GM18520 (cell line): ENCODE results near the gene CYP2A13.
"Not testable (repeated sequence)": the region's sequence is repeated elsewhere in the genome, so short reads cannot be mapped to it uniquely, and the experiment has no call there.

Source experiments
- ATAC-seq: cut with Tn5 transposase; IDR thresholded peaks from one replicate; pipeline ENCODE4 v1.9.1; 2021; ENCODE audit not compliant: unreplicated experiment

CYP2A13 gene

GRCh38 chr19:41120929-41121911, 33.0 kb downstream of the CYP2A13 start:
- ATAC-seq: not testable (repeated sequence)

GRCh38 chr19:41122846-41123245, 34.6 kb downstream of the CYP2A13 start:
- ATAC-seq: not testable (repeated sequence)

DNA sequence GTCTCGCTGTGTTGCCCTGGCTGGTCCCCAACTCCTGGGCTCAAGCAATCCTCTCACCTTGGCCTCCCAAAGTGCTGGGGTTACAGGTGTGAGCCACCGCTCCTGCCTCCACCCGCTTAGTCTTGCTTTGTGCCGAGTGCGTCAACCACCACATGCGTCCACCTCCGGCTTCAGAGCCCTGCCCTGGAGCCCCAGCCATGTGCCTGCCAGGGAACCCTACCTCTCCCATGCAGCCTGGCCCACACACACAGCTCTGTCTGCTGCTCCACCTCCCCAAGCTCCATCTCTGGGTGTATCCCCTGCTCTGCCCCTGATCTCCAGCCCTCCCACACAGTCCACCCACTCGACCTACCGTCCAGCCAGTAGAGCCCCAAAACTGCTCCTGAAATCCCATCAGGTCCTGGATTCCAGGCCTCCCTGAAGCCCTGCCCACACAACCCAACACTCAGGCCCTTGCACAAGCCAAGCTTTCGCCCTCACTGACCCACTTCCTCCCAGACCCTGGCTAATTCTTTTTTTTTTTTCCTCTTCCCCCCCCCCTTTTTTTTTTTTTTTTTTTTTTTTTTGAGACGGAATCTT, 35.6 kb downstream of the CYP2A13 start:
- ATAC-seq: no peak

DNA sequence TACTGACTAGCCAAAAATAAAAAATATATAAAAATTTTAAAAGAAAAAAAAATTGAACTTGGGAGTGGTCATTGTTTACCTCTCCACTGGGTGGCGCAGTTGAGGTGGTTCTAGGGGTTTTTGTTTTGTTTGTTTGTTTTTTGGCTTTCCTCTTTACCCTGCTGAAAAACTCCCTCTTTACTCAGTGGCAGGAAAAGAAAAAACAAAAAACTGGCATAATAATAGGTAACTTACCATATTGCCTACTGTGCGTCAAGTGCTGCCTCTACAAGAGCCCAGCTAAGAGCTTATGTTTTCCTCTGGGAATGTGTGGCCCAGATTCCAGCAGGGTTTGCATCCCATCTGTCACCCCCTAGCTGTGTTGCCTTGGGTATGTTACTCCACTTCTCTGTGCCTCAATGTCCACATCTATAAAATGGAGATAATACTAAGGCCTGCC, 38.5 kb downstream of the CYP2A13 start:
- not testable (repeated sequence) for ATAC-seq

DNA sequence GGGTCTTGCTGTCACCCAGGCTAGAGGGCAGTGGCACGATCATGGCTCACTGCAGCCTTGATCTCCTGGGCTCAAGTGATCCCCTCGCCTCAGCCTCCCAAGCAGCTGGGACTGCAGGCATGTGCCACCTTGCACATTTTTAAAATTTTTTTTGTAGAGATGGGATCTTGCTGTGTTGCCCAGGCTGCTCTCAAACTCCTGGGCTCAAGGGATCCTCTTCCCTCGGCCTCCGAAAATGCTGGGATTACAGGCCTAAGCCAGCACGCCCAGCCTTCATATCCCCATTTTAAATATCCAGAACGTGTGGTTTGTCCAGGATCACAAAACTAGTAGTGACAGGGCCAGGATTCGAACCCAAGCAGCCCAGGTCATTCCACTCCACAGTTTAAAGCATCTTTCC, 39.1 kb downstream of the CYP2A13 start:
- not testable (repeated sequence) for ATAC-seq

DNA sequence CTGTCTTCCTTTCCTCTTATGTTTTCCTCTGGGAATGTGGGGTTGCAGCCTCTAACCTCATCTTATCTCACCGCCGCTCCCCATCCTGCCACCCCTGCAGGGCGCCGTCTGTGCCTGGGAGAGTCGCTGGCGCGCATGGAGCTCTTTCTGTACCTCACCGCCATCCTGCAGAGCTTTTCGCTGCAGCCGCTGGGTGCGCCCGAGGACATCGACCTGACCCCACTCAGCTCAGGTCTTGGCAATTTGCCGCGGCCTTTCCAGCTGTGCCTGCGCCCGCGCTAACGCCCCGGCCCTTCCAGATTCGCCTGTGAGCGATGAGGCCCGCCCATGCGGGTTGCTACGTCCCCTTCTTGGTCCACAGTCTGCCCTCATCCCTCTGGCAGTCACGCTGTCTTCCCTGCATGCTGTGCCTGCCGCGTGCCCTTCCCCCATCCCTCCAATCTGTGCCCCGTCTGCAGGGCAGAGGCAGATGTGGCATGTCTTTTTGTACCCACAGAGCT, 39.6 kb downstream of the CYP2A13 start:
- not testable (repeated sequence) for ATAC-seq

- ATAC-seq: no peak
Observed at GRCh38 chr19:41128692-41129091, 40.4 kb downstream of the CYP2A13 start.

- no peak for ATAC-seq
Observed at GRCh38 chr19:41131186-41131585, 42.9 kb downstream of the CYP2A13 start.

DNA sequence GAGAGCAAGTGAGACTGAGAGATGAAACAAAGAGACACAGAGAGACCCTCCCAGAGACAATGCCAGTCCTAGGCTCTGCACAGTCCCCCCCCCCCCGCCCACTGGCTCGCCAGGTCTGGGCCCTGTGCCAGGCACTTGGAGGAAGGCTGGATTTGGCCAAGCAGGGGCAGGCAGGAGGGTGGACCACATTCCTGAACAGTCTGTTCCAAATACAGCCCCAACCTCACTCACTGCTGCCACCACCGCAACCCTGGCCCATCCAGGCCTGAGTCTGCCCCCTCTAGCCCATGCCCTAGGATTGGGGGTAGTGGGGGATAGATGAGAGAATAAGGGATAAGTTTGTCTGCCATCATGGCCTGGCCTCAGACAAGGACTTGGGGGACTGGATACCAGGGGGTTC, 45.0 kb downstream of the CYP2A13 start:
- ATAC-seq: no peak

DNA sequence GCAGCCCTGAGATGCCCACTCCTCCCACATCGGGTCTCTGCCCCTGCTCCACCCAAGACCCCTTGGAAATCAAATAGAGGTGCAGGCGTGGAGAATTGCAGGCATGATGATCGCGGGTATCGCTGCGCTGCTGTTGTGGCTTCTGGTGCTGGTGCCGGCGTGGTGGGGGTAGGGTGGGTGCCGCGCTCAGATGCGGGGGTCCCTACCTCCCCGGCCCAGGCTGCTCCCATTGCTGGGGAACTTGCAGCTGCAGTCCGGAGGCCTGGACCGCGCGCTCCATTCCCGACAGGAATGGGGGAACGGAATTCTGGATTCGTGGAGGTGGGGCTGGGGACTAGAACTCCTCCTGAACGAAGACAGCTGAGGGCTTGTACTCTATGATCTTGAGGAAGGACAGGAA, 46.4 kb downstream of the CYP2A13 start:
- ATAC-seq: no peak

DNA sequence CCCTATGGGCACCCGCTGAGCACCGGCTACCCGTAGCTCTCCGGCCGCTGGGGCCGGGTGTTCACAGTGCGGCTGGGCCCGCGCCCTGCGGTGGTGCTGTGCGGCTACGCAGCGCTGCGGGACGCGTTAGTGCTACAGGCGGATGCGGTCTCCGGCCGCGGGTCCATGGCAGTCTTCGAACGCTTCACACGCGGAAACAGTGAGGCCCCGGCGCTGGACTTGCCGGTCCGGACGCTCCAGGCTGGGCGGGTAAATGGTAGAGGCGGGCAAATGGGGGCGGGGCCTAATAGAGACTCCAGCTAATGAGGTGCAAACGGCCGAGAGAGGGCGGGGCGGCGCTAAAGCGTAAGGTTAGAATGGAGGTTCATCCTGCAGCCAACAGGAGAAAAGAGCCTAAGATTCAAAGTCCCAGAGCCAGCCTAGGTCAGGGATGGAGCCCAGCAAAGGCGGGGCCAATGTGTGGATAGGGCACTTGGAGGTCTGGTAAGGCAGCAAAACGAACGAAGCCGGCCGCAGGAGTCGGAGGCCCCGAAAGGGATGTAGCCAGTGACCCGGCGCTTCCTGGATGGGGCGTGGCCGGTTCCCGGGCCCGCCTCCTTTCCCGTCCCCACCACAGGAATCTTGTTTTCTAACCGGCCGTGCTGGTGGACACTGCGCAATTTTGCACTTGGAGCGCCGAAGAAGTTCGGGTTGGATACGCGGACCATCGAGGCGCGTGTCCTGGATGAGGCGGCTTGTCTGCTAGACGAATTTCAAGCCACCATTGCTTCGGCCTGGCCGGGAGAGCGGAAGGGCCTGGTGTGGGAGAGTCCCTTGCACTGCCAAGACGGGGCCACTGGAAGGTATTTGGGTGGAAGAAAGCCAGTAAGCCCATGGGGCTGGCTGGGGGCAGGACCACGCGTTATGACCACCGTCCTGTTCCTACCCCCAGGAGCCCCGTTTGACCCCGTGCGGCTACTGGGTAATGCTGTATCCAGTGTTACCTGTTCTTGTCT, 47.4 kb downstream of the CYP2A13 start:
- not testable (repeated sequence) for ATAC-seq

GRCh38 chr19:41136636-41137455, 48.6 kb downstream of the CYP2A13 start:
- no peak for ATAC-seq

DNA sequence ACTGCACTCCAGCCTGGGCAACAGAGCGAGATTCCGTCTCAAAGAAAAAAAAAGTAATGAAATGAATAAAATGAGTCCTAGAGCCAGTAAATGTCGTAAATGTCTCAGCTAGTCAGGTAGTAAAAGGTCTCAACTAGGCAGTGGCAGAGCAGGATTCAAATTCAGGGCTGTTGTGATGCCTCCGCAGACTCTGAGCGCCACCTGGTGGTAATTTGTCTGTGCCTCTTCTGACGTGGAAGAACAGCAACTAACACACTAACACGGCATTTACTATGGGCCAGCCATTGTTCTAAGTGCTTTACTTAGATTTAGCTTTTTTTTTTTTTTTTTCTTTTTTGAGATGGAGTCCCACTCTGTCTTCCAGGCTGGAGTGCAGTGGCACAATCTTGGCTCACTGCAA, 56.2 kb downstream of the CYP2A13 start:
- no peak for ATAC-seq
